Superior temporal gyrus (tissue), 1 donor: ENCODE data around the gene PLPP2.
A peak's percentile ranks its signal among the peaks of the same experiment; 100 is the strongest.

Experiments
- DNase-seq: peaks from one replicate; pipeline ENCODE4 v3.0.0-alpha.2; 2016; ENCODE audit errors: extremely low spot score

Gene PLPP2

DNA sequence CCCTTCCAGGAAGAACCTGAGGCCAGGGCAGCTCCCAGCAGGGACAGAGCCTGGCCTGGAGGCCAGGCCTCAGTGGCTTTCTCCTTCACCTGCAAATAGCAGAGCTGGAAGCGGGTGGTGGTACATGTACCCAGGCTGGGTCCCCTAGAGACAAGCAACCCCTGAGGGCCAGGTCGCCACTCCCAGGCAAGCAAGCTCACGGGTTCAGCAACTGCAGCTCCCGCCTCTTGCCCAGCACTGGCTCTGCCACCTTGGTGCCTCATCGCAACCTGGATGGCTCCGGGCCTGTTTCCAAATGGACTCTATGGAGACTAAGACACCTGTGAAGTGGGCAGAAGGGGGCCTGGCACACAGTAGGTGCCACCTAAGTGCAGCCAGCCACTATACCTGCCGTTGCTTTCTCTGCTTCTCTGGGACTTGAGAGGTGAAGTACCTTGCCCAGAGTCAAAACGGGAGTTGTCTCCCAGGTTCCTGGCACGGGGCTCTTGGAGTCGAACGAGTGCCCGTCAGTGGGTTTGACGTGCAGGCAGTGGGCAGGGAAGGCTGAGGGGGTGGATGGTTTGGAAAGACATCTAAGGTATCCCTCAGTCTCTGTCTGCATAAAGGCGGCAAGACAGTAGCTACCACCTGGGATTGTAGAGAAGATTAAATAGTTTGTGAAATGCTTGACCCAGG is 2.4 kb upstream of the PLPP2 start:
- DNase-seq = no peak

DNA sequence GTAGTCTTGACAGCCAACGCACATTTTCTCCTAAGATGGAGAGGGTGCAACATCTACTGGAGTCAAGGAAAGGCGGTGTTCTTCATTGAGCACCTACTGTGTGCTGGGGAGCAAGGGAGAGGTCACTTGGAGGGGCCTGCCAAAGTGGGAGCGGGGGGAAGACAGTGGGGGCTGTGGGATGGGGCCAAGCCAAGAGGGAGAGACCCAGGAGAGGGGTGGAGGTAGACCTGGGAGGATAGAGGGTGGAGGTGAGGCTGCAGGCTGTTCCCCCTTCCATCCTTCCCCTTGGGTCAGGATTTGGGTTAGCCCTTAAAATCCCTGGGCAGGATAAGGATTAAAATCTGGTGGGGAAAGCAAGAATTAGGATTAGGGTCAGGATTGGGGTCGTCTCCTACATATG is 1.7 kb upstream of the PLPP2 start:
- DNase-seq = no peak

DNA sequence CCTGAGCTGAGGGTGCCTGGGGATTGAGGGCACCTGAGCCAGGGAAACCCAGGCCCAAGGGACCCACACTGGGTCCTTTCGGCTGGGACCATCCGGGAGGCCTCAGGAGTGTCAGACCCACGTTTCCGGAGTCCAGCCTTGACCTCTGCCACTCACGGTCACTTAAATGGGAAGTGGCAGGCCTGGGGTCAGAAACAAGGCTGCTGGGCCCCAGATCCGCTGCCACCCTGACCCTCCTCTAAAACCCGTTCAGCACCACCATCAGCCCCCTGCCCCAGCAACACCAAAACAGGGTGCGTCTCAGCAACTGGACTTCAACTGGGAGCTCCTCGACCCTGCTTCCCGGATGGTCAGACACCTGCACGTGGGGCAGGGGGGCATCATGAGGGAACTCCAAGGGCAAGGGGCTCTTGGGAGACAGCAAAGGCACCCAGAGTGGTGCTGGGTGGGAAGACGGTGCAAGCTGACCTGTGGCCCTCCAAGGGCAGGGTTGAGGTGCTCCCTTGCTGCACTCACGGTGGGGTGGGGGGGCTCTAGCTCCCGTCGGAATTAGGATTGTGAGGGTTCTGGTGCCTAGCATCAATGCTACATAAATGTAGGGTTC is 1.2 kb upstream of the PLPP2 start:
- DNase-seq = no peak

GRCh38 chr19:291561-292280 is 518 bp upstream of the PLPP2 start:
- no peak for DNase-seq

- DNase-seq = peak; percentile 86
These were observed 714 bp downstream of the PLPP2 start for GRCh38 chr19:290372-291005.

GRCh38 chr19:289651-290371 is 1.4 kb downstream of the PLPP2 start:
- DNase-seq = peak; percentile 4

DNA sequence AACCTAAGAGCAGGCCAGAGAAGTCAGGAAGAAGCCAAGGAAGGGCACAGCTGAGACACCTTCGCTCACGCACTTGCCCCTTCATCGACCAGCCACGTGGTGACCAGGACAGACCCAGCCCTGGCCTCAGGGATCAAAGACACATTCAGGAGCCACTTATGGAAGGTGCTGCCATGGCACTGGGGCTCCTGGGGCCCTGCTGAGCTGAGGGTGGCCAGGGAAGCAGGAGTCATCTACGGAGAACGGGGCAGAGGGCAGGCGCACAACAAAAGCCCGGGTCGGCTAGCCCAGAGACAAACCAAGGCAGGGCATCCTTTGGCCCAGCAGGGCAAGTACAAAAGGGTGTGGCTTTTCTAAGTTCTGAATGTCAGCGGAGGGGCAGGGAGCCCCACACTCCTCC is 2.3 kb downstream of the PLPP2 start:
- peak; percentile 4 for DNase-seq

DNA sequence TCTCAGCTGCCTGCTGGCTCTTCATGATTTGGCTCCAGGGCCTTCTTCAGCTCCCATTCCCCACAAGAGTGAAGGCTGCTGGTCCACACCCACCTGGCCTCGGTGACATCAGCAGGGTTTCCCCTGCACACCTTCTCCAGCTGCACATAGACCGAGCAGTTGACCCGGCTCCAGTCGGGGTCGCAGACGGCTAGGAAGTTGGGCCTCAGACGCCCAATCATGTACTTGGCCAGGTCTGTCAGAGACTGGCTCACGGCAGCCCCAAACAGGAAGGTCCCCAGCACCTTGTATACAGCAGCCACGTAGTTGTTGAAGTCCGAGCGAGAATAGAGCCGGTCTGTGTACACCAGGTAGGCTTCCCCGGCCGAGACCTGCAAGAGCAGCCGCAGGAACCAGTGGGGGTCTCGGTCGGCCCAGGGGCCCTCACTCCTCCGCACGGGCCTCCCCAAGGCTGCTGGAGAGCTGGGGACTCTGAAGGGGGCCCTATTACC is 3.8 kb downstream of the PLPP2 start:
- no peak for DNase-seq

DNA sequence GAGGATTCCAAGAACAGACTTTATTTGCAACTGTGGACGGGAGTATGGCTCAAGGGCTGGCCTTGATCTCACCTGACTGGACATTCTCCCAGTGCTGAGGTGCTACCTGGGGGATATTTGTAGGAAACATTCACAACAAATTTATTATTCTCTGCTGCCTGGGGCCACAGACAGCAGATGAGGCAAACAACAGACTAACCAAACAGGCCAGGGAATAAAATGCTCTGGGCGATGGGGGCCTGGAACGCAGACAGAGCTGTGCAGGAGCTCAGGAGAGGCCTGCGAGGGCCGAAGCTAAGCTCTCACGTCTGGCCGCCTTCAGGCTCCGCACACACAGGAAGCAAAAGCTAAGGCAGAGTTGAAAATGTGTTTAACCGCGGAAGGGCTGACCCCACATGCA is 7.8 kb downstream of the PLPP2 start:
- no peak for DNase-seq

- no peak for DNase-seq
These were observed 8.7 kb downstream of the PLPP2 start for GRCh38 chr19:282501-282900.

GRCh38 chr19:281992-282391 is 9.2 kb downstream of the PLPP2 start:
- no peak for DNase-seq

GRCh38 chr19:281156-281853 is 9.9 kb downstream of the PLPP2 start:
- no peak for DNase-seq

DNA sequence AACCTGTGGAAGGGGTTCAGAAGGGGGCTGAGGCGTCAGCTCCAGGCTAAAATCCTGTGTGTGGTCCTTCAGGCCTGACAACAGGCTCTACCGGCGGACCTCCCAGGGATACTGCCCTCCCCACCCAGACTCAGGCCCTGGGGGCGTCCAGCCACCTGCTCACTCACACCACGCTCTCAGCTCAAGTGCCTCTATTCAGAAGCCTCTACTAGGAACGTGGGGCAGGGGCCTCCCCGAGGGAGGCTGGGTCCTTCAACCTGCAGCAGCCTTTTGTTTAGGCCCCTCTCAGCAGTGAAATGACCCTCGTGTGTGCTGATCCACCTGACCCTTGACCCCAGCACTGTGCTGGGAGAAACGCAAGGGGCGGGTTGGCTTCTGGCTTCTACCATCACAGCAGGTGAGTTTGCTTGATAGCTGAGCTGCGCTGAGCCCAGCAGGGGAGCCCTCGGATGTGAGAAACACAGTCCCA is 10.6 kb downstream of the PLPP2 start:
- no peak for DNase-seq

DNA sequence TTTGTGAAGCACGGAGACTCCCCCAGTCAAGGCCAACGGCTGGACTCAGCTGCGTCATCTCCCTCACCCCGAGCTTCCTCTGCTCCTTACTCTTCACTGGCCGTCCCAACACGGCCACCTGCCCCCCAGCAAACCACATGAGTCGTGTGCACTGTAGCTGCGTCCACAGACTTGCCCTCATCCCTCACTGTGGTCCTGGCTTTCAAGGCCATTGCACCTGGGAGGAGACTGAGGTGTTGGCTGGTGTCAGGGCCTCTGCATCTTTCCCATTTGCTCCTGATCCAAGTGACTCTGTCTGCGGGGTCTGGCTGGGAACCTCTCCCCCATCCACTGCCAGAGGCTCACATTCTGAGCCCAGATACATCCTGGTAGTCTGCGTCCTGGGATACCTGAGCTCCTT is 11.5 kb downstream of the PLPP2 start:
- DNase-seq = no peak

- DNase-seq = peak; percentile 51
These were observed 12.0 kb downstream of the PLPP2 start for GRCh38 chr19:279231-279630.

- DNase-seq = peak; percentile 18
These were observed 13.5 kb downstream of the PLPP2 start for GRCh38 chr19:277581-278165.

DNA sequence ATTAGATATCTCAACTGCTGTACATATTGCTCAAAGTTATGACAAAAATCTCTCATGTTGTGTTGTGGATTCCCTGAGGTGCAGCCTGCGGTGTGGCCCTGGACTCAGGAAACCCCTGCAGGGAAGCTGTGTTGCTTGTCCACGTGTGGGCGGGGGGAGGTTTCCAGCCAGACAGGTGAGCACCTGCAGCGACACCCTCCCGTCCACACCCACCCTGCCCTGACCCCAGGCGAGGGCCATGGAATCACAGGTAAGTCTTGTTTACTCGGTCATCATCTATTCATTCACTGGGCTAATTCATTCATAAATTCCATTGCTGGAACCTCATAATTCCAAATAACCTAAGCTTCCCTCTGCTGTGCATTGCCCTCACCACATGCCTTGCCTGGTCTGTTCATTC is 14.1 kb downstream of the PLPP2 start:
- no peak for DNase-seq

- DNase-seq = no peak
These were observed 15.1 kb downstream of the PLPP2 start for GRCh38 chr19:275958-276646.

- no peak for DNase-seq
These were observed 16.2 kb downstream of the PLPP2 start for GRCh38 chr19:275000-275399.

DNA sequence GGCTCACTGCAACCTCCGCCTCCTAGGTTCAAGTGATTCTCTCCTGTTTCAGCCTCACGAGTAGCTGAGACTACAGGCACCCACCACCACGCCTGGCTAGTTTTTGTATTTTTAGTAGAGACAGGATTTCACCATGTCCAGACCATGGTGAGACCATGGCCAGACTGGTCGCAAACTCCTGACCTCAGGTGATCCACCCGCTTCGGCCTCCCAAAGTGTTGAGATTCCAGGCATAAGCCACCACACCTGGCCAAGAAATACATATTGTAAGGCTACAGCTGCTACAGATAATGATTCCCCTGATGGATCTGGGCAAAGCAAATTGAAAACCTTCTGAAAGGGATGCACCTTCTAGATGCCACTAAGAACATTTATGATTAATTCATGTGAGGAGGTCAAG is 17.8 kb downstream of the PLPP2 start:
- DNase-seq = no peak
